HepG2 (cell line): Measurements from ENCODE around the gene ELL3. TPM values are rescaled to one million over a fixed set of nuclear protein-coding genes. Genes with fewer than 3 reads are reported as not detected.
A peak's percentile ranks its signal among the peaks of the same experiment; 100 is the strongest.

Source experiments
- GABPB1 ChIP-seq: IDR thresholded peaks from 2 replicates; pipeline ENCODE4 v1.6.1; 2016; ENCODE audit warnings: mild to moderate bottlenecking, missing genetic modification reagents, moderate library complexity, missing compliant biosample characterization
- HIVEP1 ChIP-seq: sonication (generic); formaldehyde crosslinking; IDR thresholded peaks from 2 replicates; pipeline ENCODE4 v1.4.0; 2020; ENCODE audit warnings: mild to moderate bottlenecking, missing genetic modification reagents
- HMGXB4 ChIP-seq, 2 experiments: sonication (generic) in 1 of 2; formaldehyde crosslinking in 1 of 2; IDR thresholded peaks; 2 replicates each; pipeline versions ENCODE4 v1.4.0 to v1.6.1; 2018 to 2020; ENCODE audit warnings: missing genetic modification reagents in 2 of 2, borderline replicate concordance in 1 of 2, low read depth in 1 of 2, mild to moderate bottlenecking in 1 of 2, missing biosample characterization in 1 of 2
- HNF1A ChIP-seq, 2 experiments: sonication (generic) in 1 of 2; formaldehyde crosslinking in 1 of 2; IDR thresholded peaks; 2 replicates each; pipeline versions ENCODE4 v1.4.0 to v1.6.1; 2016 to 2020; ENCODE audit warnings: borderline replicate concordance in 1 of 2, low read depth in 1 of 2, mild to moderate bottlenecking in 1 of 2, missing genetic modification reagents in 1 of 2
- MED1 ChIP-seq: sonication (generic); formaldehyde crosslinking; IDR thresholded peaks from 2 replicates; pipeline ENCODE4 v1.4.0; 2020; ENCODE audit warnings: missing genetic modification reagents
- NCOA1 ChIP-seq: sonication (generic); formaldehyde crosslinking; IDR thresholded peaks from 2 replicates; pipeline ENCODE4 v1.9.0; 2021; ENCODE audit warnings: missing genetic modification reagents
- NR2F2 ChIP-seq: IDR thresholded peaks from 2 replicates; pipeline ENCODE4 v1.6.1; 2012; ENCODE audit warnings: low read depth, inconsistent platforms, borderline replicate concordance
- TCF7 ChIP-seq: sonication (generic); IDR thresholded peaks from 2 replicates; pipeline ENCODE4 v1.6.1; 2016; ENCODE audit warnings: antibody characterized with exemption, low read depth
- ZBTB8A ChIP-seq: sonication (generic); formaldehyde crosslinking; IDR thresholded peaks from 2 replicates; pipeline ENCODE4 v1.4.0; 2020; ENCODE audit warnings: mild to moderate bottlenecking, low read depth, missing genetic modification reagents, borderline replicate concordance
- ZFP91 ChIP-seq: sonication (generic); formaldehyde crosslinking; IDR thresholded peaks from 2 replicates; pipeline ENCODE4 v1.9.0; 2022; ENCODE audit warnings: missing genetic modification reagents, mild to moderate bottlenecking, borderline replicate concordance
- ZNF136 ChIP-seq: sonication (generic); formaldehyde crosslinking; IDR thresholded peaks from 2 replicates; pipeline ENCODE4 v1.8.1; 2022; ENCODE audit warnings: low read depth, mild to moderate bottlenecking, moderate library complexity, missing genetic modification reagents
- ZNF224 ChIP-seq: sonication (generic); formaldehyde crosslinking; IDR thresholded peaks from 2 replicates; pipeline ENCODE4 v1.5.0; 2020; ENCODE audit warnings: mild to moderate bottlenecking, missing genetic modification reagents
- ZNF329 ChIP-seq: sonication (generic); formaldehyde crosslinking; IDR thresholded peaks from 2 replicates; pipeline ENCODE4 v1.9.0; 2021; ENCODE audit warnings: low read depth, mild to moderate bottlenecking, missing genetic modification reagents
- ZNF558 ChIP-seq: sonication (generic); formaldehyde crosslinking; IDR thresholded peaks from 2 replicates; pipeline ENCODE4 v1.9.0; 2022; ENCODE audit warnings: mild to moderate bottlenecking, missing genetic modification reagents, borderline replicate concordance
- ZNF674 ChIP-seq: sonication (generic); formaldehyde crosslinking; IDR thresholded peaks from 2 replicates; pipeline ENCODE4 v1.5.0; 2020; ENCODE audit warnings: low read depth, mild to moderate bottlenecking, missing genetic modification reagents
- ZSCAN21 ChIP-seq: sonication (generic); formaldehyde crosslinking; IDR thresholded peaks from 2 replicates; pipeline ENCODE4 v1.8.0; 2022; ENCODE audit warnings: mild to moderate bottlenecking, missing genetic modification reagents, moderate library complexity, borderline replicate concordance
- polyA plus RNA-seq, 8 experiments: library from polyadenylated mRNA; depleted of rRNA in 3 of 8; stranded (reverse) in 7 of 8; unstranded in 1 of 8; fragments of >200 nt; fragmentation: Illumina TruSeq in 4 of 8; extraction: Trizol in 4 of 8; gene quantifications; 2 replicates each; pipeline versions ENCODE4 v1.2.1 to v1.2.3, GENCODE V29; 2011 to 2016; ENCODE audit warnings: low read depth in 4 of 8, missing spikeins in 1 of 8, mixed read lengths in 1 of 8; ENCODE audit not compliant: insufficient read depth in 1 of 8
- total RNA-seq, 5 experiments: library from RNA; depleted of rRNA; stranded (reverse); fragments of >200 nt; fragmentation: Illumina TruSeq; extraction: Trizol; gene quantifications; 2 replicates each; pipeline ENCODE4 v1.2.3, GENCODE V29; 2016; ENCODE audit warnings: low read depth in 1 of 5
- TF ChIP-seq, protein P1 (sequence below): sonication (generic); formaldehyde crosslinking; IDR thresholded peaks from 2 replicates; pipeline ENCODE4 v1.4.0; 2020; ENCODE audit warnings: missing genetic modification reagents, mild to moderate bottlenecking, borderline replicate concordance
- TF ChIP-seq, protein P2 (sequence below): sonication (generic); formaldehyde crosslinking; IDR thresholded peaks from 2 replicates; pipeline ENCODE4 v1.9.0; 2021; ENCODE audit warnings: missing genetic modification reagents, borderline replicate concordance

ELL3 gene
- total and polyA plus RNA-seq, 2 of the 13 experiments (the other 11 are each of a cell fraction or from before 2014, with no cell fraction given): 6.1 to 8.8 TPM

- TF ChIP-seq, protein P1, sequence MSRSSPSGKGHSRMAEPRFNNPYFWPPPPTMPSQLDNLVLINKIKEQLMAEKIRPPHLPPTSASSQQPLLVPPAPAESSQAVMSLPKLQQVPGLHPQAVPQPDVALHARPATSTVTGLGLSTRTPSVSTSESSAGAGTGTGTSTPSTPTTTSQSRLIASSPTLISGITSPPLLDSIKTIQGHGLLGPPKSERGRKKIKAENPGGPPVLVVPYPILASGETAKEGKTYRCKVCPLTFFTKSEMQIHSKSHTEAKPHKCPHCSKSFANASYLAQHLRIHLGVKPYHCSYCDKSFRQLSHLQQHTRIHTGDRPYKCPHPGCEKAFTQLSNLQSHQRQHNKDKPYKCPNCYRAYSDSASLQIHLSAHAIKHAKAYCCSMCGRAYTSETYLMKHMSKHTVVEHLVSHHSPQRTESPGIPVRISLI: no peak
- TF ChIP-seq NR2F2 (no peak), HNF1A (IDR thresholded peaks at IDR 0.05; ENCODE audit: low read depth) (no peak), HNF1A (CRISPR knock-in tag; IDR thresholded peaks at IDR 0.05; ENCODE audit: borderline replicate concordance) (no peak), NCOA1 (CRISPR knock-in tag) (no peak), ZNF136 (CRISPR knock-in tag) (no peak), ZNF558 (CRISPR knock-in tag) (no peak), TCF7 (no peak), GABPB1 (CRISPR knock-in tag) (peak; percentile 25; the same call in 1 of the 2 replicates), HMGXB4 (CRISPR knock-in tag; IDR thresholded peaks at IDR 0.05; ENCODE audit: borderline replicate concordance in 1 of 2, low read depth in 1 of 2) (peak in 1 of 2 experiments; percentile 86; a peak in 2 of 4 replicates), MED1 (CRISPR knock-in tag) (peak; percentile 24; the same call in 1 of the 2 replicates), ZFP91 (0 out of 2 replicates have a peak, but pooled peaks have one; percentile 11), ZBTB8A (no peak), ZNF329 (no peak), ZSCAN21 (CRISPR knock-in tag) (peak; percentile 60; the same call in 1 of the 2 replicates), ZNF674 (no peak), HIVEP1 (CRISPR knock-in tag) (no peak), ZNF224 (CRISPR knock-in tag) (peak; percentile 36; the same call in 1 of the 2 replicates)
- TF ChIP-seq, protein P2, sequence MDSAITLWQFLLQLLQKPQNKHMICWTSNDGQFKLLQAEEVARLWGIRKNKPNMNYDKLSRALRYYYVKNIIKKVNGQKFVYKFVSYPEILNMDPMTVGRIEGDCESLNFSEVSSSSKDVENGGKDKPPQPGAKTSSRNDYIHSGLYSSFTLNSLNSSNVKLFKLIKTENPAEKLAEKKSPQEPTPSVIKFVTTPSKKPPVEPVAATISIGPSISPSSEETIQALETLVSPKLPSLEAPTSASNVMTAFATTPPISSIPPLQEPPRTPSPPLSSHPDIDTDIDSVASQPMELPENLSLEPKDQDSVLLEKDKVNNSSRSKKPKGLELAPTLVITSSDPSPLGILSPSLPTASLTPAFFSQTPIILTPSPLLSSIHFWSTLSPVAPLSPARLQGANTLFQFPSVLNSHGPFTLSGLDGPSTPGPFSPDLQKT: no peak
These were observed 1.3 kb downstream of the ELL3 start (continued) for GRCh38 chr15:43775411-43775965.
